DND-41 (cell line): ENCODE measurements around the gene IL2RA.

Experiments
- EZH2 ChIP-seq: IDR thresholded peaks from 3 replicates; pipeline ENCODE4 v1.6.1; 2012; ENCODE audit warnings: borderline replicate concordance, low read depth, mild to moderate bottlenecking, moderate library complexity, low read length, inconsistent platforms; ENCODE audit not compliant: severe bottlenecking
- TF ChIP-seq, protein P1 (sequence below): IDR thresholded peaks from 2 replicates; pipeline ENCODE4 v1.5.1; 2012; ENCODE audit warnings: borderline replicate concordance, low read length, moderate library complexity, mild to moderate bottlenecking; ENCODE audit not compliant: poor library complexity, severe bottlenecking; ENCODE audit errors: extremely low read depth

DNA sequence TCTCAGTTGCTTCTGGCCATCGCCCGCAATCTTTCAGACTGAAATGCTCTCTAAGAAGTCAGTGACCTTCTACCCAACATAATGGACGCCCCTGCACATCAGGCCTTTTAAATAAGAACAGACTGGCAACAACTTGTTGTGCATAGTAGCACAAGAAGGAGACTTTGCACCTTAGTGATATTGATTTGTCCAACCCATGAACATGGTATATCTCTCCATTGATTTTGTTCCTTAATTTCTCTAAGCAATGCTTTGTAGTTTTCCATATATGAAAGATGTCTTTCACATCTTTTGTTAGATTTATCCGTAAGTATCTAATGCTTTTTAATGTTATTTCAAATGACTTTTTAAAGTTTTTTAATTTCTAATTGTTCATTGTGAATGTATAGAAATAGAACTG, 89.1 kb downstream of the IL2RA start:
- TF ChIP-seq, protein P1, sequence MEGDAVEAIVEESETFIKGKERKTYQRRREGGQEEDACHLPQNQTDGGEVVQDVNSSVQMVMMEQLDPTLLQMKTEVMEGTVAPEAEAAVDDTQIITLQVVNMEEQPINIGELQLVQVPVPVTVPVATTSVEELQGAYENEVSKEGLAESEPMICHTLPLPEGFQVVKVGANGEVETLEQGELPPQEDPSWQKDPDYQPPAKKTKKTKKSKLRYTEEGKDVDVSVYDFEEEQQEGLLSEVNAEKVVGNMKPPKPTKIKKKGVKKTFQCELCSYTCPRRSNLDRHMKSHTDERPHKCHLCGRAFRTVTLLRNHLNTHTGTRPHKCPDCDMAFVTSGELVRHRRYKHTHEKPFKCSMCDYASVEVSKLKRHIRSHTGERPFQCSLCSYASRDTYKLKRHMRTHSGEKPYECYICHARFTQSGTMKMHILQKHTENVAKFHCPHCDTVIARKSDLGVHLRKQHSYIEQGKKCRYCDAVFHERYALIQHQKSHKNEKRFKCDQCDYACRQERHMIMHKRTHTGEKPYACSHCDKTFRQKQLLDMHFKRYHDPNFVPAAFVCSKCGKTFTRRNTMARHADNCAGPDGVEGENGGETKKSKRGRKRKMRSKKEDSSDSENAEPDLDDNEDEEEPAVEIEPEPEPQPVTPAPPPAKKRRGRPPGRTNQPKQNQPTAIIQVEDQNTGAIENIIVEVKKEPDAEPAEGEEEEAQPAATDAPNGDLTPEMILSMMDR = no peak
- TF ChIP-seq EZH2 = no peak
